Fibroblast of skin of right biceps (primary cell): ENCODE results near the gene C1orf35.
"Not testable (repeated sequence)": the region's sequence is repeated elsewhere in the genome, so short reads cannot be mapped to it uniquely, and the experiment has no call there.

Experiments
- DNase-seq: peaks from one replicate; pipeline ENCODE4 v3.0.0-alpha.2; 2013

The C1orf35 gene

DNA sequence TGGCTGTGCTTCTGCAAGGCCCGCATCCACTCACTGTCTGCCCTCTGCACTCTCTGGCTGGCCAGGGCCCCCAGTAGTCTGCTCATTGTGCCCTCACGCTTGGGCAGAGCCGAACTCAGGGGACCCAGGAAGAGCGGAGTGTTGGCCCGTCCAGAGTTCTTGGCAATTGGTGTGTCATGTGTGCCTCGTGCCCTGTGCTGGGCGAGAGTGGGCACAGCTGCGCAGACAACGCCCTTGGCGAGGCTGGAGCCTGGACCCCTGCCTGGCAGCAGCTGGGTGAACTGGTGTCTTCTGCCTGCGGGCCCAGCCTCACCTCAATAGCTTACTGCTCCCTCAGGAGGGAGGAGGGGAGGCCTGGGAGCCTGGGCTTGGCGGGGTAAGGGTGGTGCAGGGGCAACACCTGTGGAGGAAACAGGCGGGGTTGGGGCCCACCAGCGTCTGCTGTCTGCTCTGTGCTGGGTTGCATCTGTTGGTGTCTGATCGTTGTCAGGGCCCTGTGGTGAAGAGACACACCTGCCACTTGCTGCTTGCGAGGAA lies 39.1 kb upstream of the C1orf35 start:
- no peak for DNase-seq

DNA sequence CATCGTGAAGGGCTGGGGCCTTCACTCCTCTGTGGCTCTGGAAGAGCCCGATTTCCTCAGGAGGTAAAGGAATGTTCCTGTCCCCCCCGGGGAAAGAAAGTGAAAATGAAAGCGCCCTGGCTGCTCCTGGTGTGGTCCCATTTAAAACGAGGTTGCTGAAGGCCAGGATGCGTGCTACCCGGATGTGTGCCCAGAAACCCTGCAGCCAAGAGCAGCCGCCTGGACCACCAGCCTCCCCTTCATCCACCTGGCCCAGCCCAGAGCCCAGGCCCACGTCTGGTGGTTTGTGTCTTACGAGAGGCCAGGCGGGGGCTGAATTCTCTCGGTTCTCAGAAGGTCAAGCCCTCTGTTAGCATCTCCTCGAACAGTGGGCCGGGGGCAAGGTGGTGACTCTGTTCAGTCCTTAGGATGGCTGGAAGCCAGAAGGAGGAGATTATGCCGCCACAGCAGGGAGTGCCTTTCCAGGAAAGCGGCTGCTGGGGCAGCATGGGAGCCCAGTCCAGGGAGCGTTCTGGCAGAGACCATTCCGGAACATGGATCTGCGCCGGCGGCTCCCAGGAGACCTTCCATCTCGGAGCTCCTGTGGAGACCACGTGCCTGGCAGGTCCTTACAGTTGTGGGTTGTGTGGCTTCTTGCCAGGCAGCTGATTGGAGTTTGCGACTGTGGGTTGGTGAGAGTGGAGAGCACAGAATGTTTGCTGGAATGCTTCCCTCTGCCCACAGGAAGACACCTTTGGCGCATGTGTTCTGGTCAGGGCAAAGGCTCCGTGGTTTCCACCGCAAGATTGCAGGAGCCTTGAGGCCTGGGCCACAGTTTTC lies 38.3 kb upstream of the C1orf35 start:
- no peak for DNase-seq

DNA sequence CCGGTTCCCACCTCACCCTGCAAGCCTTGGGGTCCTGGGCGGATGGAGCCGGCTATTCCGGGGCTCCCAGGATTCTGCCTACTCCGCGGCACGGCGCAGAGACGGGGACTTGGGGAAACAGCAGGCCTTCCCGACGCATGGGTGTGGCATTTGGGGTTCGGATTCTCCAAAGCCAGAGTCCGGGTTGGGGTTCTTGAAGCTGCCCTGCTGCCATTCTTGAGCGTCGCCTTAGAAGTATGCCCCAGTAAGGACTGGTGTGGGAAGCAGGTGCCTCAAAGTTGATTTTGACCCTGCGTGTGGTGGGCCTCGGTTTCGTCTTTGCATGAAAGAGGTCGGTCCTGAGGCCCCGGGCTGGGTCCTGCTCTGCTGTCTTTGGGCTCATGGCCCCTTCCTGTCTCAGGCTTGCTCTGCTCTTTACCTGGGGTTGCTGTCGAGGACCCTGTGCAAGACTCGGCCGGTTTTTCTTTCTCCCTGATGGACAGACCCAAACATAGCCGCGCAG lies 37.6 kb upstream of the C1orf35 start:
- DNase-seq, result no peak

DNA sequence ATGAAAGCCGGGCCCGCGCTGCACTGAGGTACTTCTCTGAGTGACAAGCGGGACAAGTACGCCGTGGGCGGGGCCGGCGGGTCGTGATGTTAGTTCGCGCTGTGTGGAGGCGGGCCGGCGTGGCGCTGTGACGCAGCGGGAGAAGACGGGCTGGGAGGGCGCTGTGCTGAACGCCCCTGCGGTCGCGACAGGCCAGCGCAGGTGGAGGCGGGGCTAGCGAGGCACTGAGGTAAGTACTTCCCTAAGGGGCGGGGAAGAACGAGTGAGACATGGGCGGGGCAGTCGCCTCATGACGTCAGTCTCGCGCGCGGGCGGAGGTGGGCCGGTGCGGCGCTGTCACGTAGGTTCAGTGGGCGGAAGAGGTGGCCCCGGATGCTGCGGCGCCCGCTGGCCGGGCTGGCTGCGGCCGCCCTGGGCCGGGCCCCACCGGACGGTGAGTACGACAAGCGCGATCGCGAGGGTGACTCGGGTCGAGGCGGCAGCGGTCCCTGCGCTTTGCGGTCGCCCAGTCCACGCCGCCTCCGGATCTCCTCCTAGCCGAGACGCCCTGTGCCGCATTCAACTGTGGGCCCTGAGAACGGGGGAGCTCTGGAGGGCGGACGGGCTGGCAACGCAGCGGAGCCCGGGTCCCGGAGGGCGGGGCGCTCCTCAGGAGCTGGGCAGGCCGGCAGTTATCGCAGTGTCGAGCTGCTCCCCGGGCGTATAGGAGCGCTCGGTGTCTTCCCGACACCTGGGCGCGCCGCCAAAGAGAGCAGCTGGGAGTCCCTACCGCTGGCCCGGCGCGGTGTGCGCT lies 37.0 kb upstream of the C1orf35 start, which contains the start of gene GUK1:
TSS of gene GUK1 (plus strand) at position 349 of the 793 bp plus-strand sequence. CDS start at position 373, 24 bp downstream.
- peak; percentile 100 for DNase-seq

DNA sequence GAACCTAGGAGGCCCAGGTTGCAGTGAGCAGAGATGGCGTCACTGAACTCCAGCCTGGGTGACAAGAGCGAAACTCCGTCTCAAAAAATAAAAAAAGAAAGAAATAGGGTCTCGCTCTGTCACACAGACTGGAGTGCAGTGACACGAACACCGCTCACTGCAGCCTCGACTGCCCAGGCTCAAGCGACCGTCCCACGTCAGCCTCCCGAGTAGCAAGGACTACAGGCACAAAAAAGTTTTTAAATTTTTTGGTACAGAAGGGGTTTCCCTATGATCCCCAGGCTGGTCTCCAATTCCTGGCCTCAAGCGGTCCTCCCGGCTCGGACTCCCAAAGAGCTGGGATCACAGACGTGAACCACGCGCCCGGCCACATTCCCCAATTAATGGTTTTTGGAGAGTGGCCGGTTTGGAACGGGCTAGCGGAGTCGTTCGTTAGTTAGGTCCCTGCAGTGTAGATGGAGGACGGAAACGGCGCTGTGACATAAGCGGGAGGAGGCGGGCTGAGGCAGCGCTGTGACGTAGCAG lies 36.3 kb upstream of the C1orf35 start:
- DNase-seq, result no peak

DNA sequence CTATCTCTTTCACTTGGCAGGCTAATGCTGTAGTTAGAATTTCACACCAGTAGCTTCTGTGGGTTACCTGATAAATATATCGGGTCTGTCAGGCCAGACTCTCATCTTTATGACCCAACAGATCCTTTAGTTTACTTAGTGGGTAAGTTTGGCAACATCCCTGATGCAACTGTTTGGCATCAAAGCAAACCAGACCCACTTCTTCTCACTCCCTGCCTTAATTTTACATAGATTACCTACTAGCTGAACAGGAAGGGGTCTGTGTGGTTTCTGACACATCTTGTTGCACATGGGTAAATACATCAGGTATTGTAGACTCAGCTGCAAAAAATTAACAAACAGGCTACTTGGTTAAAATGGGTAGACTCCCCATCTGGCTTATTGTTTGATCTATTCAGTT lies 33.8 kb upstream of the C1orf35 start:
- DNase-seq, result no peak

DNA sequence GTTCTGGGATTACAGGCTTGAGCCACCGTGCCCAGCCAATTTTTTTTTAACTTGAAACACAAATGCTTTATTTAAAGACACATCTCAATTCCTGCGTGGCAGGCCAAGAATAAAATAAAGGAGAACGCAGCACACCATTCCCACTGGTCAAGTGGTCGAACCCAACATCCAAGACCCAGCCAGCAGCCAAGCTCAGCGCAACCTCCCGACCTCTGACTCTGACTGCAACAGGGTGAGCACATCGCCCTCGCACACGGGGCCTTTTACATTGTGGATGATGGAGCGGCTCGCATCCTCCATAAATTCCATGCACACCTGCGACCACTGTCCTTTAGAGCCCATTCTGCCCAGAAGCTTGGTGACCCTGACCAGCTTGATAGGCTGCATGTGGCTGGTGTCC lies 31.5 kb upstream of the C1orf35 start:
- DNase-seq, result no peak

DNA sequence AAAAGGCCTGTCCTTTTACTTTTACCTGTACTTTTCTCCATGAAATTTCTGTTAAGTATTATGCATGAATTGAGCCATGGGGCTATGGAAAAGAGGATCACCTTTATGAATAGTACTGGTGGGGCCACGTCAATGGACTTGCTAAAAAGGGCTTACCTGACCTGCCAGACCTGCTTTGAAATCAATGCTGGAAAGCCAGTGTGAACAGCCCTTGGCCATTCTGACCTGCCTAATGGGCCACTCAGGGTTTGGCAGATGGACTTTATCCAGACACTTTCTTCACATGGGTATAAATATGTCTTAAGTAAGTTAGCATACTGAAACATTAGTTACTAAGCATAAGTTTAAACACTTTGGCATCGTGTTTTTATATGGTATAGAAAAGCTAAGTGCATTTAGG lies 28.6 kb upstream of the C1orf35 start:
- no peak for DNase-seq

DNA sequence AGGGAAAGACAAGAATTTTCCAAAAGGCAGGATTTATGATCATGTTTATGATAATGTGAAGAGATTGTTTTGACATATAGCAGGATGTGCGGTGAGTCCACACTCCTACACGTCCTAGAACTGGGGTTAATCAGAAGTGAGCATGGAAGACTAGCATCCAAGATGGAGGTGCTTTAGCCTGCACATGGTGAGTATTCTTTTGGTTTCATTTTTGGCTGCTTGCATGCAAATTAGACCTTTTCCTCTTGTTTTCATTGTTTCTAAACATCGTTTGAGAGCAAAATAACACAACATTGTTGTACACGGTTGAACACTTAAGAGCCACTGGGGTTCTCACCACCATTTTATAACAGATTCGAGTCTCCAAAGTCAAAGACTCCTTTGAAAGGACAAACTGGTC lies 22.1 kb upstream of the C1orf35 start:
- DNase-seq, result no peak

DNA sequence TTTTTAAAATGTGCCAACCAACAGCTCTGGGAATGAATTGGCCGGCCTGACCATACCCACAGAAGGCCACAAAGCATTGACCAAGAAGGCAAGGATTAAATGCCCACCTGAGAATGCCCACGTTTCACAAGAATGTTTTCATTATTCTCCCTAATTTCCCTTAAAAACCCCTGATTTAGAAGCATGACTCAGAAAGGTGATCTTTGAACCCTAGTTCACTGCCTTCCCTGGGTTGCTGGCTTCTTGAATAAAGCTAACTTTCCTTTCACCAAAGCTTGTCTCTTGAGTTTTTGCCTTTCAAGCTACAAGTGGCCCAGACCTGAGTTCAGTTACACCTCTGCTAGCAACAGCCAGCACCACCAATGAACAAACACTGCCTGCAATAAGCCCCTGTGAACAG lies 20.4 kb upstream of the C1orf35 start:
- no peak for DNase-seq

DNA sequence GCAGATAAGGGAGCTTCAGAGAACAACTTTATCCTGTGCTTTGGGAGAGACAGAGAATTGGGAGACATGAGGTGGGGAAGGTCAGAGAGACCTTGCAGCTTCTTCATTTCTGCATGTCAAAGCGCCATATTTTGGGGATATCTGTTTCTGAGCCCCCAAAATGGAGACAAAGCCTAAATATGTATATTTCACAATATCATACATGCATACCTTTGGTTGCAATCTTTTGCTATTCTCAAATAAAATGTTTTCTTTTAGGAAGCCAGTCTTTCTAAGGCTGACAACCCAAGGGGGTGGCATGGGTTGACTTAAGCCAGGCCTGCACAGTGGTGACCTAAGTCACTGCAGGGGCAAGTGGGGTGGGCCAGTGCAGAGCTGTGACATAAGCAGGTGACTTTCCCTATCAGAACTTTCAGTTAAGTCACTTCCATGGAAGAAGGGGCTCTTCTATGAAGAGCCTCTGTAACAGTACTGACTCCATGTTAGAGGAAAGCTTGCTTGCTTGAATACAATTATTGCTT lies 19.9 kb upstream of the C1orf35 start:
- no peak for DNase-seq

DNA sequence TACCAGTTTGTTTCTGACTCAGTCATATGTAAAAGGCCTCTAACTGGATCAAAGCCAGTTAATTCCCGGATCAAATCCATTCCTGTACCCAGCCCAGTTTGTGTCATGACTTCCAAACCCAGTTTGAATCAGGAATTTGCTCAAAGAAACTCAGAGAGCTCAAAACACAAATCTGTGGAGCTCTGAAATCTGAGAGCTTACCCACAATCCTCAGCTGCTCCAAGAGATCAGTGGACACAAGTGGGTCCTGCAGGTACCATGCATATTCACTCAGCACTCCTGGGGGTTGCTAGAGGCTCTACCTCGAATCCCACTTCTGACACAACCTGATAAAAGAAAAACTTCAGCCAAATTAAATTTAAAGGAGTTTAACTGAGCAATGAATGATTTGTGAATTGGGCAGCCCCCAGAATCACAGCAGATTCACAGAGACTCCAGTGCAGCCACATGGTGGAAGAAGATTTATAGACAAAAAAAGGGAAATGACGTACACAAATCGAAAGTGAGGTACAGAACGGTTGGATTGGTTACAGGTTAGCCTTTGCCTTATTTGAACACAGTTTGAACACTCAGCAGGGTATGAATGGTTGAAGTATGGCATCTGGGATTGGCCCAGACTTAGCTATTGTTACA lies 17.8 kb upstream of the C1orf35 start:
- no peak for DNase-seq

DNA sequence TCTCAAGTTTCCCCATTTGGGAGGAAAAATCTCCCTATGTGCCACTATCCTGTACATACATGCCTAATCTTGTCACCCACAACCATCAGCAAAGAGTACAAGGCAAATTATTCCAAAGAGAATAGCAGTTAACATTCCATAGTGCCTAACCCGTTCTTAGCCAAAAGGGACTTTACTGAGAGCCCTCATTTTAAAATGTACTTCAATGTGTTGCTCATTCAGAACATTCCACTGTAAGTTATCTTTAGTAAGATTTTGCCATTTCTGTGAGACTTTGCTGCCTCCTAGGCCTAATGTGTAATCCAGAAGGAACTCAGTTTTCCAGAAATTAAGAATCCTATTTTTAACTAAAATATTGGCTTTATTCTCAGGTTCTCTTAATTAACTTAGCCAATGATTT lies 17.2 kb upstream of the C1orf35 start:
- DNase-seq, result no peak

DNA sequence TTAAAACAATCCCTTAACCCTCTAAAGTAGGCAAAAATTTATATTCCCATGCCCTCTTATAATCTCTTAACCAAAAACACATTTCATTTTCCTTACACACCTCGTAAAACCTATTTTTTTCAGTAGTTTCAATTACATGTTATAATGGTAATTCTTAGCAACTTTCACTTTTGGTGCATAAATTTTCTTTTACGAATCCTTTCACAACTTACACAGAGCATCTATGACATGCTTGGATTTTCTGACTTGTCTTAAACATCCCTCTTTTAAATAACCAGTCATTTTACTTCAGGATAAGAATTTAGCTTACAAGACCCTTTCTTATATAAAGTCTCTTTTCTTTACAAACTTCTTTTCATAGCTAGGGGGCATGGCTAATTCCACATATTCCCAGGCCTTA lies 14.9 kb upstream of the C1orf35 start:
- no peak for DNase-seq

DNA sequence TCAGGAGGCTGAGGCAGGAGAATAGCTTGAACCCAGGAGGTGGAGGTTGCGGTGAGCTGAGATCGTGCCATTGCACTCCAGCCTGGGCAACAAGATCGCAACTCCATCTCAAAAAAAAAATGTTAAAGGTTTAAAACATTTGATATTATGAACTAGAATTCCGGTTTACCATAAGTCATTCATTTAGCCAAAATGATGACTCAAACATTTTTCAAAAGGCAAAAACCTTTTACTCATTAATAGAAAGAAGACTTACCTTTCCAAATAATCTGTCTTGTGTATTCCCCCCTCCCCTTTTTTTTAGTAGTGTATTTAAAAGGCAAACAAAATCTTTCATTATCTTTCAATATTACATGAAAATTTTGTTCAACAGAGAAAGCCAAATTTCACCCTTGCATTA lies 14.2 kb upstream of the C1orf35 start:
- DNase-seq, result no peak

DNA sequence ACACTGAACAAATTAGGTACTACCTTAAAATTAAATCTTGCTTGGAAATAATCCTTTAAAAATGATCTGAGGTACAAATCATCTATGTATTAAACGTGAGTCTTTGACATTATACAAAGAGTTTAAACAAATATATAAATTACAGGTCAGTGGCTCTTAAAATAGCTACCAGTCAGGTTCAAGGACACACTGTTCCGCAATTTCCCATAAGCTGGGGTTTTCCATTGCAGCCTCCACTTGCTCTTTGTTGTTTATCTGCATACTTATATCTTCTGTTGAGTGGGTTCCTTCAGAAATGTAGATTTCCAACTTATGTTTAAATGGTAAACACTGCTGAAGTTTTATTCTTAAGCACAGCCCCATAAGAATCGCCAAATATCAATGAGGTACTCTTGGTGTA lies 11.7 kb upstream of the C1orf35 start:
- DNase-seq, result no peak

DNA sequence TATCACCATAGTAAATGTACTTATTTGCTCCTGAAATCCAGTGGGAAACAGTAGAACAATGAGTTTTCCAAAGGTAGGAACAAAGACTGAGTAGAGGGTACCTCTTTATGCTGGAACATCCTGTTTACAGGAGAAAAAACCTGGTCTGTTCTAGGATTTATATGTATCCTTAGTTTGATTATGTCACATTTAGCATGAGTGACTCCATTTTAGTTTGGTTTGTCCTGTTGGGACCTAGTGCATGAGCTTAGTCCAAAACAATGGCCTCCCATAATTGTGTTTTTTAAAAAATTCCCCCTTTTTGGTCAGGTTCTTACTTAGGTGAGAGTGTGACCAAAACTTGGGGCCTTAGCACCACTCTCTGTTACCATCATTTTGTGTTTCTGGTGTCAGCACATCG lies 9.5 kb upstream of the C1orf35 start:
- no peak for DNase-seq

DNA sequence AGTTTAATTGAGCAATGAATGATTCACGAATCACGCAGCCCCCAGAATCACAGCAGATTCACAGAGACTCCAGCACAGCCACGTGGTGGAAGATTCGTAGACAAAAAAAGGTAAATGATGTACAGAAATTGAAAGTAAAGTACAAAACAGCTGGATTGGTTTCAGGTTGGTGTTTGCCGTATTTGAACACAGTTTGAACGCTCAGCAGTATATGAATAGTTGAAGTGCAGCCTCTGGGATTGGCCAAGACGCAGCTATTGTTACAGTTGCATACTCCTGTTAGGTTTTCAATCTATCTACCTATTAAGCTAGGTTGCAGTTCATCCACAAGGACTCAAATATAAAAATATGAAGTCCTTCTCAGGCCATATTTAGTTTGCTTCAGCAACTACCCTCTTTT lies 9.0 kb upstream of the C1orf35 start:
- no peak for DNase-seq

DNA sequence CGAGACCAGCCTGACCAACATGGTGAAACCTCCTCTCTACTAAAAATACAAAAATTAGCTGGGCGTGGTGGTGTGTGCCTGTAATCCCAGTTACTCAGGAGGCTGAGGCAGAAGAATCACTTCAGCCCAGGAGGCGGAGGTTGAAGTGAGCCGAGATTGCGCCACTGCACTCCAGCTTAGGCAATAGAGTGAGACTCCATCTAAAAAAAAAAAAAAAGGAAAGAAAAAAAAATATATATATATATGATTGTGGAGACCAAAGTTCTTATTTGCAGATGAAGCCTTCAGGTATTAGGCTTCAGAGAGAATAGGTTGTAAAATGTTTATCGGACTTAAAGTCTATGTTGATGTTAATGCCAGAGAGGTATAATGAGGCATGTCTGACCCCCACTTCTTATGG lies 8.2 kb upstream of the C1orf35 start:
- DNase-seq, result not testable (repeated sequence)

DNA sequence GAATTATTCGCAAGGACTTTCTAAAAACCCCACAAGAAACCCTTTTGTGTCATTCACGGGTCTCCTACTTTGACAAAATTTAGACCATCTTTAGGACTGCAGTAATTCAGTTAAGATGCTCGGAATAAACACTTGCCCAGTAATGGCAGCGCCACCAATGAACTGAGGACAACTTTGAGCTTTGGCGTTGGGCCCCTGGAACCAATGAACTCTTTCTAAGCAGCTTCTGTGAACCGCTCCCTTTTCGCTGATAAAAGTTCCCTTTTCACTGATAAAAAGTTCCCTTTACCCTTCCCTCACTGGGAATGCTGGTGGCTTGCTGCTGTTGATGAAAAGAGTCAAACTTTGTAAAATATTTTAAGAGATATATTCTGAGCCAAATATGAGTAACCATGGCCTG lies 7.4 kb upstream of the C1orf35 start:
- DNase-seq, result no peak

DNA sequence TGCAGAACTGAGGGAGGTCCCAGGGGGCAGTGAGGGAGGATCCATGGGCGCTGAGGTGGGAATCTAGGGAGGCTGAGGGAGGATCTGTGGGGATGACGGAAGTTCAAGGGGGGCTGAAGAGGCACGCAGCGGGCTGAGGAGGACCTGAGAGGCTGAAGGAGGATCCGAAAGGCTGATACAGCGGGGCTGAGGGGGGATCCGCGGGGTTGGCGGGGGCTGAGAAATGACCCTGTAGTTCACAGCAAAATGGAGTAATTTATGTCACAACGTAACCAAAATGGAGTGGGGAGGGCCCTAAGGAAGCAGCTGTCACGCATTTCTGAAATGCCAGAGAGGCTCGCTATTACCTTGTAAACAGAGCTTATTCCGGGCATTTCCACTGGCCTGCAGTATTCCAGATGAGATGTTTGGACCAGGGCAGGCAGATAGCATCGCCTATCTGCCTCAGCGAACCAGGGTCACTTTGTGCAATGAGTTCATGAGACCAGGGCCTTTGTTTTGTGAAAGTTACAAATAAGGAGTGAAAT lies 6.9 kb upstream of the C1orf35 start:
- DNase-seq, result no peak
